HG03159 (cell line): ENCODE results near the gene CPN1.
"Not testable (repeated sequence)": the region's sequence is repeated elsewhere in the genome, so short reads cannot be mapped to it uniquely, and the experiment has no call there.

ENCODE experiments used
- ATAC-seq: cut with Tn5 transposase; IDR thresholded peaks from one replicate; pipeline ENCODE4 v1.9.1; 2021; ENCODE audit warnings: mild to moderate bottlenecking, moderate library complexity; ENCODE audit not compliant: unreplicated experiment

The CPN1 gene

DNA sequence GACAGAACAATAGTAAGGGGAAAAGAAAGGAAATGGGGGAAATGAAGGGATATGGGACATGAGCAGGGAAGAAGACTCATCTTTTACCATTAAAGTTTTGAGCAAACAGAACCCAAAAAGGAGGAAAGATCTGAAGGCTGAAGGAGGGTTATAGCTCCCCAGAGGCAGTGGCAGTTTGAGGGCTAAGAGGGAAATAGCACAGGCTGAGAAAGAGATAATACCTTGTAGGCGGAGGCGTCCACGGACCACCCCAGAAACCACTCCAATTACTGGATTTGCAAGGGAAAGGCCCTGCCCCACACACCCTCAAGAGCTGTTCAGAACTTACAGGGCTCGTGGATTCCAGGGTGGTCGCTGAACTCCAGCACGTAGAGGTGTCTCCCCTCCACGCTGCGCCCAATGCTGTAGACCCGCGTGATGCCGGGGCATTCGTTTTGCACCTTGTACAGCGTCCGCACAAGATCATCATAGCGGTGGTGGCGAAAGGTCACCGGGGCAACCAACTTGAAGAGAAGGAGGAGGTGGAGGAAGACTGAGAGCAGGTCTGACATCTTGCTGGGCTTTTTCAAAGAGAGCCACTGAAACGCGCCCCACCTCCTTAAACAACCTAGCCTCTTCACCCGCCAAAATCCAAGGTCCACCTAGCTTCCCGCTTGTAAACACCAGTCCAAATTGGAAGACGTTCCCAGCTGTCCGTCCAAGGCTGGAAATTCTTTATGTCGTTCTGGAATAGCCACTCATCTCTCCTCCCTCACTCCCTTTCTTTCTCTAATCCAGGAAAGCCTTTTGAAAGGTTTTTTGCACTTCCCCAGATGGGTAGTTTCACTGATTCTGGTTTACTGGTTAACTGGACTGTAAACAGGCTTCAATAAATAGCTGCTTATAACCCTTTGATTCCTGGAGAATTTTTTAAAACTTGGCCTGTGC lies at the start of gene CPN1:
Gene CPN1, minus strand, starts transcription at position 795 of the 927 bp plus-strand sequence. Its CDS starts 244 bp downstream, at position 551.
- ATAC-seq = no peak

DNA sequence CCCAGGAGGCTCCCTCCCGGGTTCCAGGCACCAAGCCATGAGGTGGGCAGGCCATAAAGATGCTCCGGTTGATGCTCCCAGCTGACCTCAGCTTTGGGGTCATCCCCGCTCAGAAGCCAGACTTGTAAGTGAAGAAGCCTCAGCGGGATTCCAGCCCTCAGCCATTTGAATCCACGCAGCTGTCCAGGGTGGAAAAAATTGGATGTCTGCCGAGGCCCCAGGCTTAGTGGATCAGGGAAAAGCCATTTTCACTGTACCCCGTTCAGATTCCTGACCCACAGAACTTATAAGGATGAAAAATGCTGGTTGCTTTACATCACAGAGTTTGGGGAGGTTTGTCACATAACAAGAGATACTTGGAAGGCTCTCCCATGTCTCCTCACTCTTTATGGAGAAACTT lies 49.2 kb upstream of the CPN1 start:
- no peak for ATAC-seq

DNA sequence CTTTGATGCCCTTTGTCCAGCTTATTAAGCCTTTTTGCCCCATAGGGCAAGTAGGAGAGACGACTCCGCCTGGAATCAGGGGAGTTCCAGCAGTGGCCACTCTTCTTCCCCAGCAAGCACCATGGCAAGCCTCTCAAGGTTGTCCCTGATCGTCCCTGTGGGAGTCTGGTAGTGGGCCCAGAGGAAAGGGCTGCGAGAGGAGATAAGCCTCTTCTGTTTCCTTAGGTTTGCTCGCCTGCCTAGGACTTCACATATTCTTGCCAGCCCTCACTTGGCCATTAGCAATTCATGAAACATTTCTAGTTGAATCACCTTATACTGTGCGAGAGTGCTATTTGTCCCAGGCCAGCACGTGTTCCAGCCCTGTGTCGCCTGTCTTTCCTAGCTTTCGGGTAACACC lies 47.8 kb upstream of the CPN1 start:
- ATAC-seq = no peak

DNA sequence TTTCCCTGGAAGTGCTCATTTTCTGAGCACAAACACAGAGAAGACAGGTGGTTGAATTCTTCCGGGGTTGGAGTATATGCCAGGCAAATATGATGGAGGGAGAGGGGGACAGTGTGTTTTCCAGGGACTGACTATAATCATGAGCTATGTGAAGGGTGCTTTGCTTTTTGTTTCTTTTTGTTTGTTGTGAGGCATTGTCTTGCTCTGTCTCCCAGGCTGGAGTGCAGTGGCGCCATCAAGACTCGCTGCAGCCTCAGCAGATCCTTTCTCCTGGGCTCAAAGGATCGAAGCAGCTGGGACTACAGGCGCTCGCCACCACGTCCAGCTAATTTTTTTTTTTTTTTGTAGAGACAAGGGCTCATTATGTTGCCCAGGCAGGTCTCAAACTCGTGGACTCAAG lies 47.3 kb upstream of the CPN1 start:
- ATAC-seq = no peak

DNA sequence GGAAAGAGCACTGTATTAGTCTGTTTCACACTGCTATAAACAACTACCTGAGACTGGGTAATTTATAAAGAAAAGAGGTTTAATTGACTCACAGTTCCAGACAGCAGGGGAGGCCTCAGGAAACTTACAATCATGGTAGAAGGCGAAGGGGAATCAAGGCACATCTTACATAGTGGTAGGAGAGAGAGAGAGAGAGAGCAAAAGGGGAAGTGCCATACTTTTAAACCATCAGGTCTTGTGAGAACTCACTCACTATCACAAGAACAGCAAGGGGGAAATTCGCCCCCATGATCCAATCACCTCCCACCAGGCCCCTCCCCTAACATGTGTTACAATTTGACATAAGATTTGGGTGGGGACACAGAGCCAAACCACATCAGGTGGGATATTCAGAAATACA lies 43.7 kb upstream of the CPN1 start:
- not testable (repeated sequence) for ATAC-seq

DNA sequence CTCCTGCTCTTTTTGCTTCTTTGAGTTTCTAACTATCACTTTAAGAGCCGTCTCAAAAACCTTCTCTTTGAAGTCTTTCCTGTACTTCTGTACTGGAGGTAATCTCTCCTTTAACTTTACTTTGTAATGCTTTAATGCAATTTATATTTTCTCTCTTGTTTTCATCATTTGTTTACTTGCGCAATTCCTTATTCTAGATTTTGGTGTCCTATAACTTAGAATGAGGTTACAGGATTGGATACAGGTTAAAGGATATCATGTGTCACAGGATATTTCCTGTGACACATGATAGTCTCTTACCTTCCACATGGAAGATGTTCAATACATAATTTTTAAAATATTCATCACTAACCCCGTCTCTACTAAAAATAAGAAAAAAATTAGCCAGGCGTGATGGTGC lies 42.4 kb upstream of the CPN1 start:
- ATAC-seq = no peak

DNA sequence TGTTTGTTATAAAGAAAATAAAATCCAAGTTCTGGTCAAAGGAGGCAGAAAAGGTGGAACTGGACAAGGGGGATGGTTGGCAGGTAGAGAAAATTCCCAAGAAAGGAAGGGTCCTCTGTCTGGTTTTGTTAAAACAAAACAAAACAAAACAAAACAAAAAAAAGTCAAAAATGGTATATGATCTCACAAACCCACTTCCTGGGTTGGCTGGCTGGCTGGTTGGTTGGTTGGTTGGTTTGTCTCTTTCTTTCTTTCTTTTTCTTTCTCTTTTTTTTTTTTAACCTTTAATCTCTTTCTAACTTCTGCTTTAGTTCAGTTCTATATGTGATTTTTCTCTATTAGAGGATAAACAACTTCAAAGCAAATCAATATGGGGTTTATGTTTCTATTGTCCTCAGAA lies 41.1 kb upstream of the CPN1 start:
- no peak for ATAC-seq

DNA sequence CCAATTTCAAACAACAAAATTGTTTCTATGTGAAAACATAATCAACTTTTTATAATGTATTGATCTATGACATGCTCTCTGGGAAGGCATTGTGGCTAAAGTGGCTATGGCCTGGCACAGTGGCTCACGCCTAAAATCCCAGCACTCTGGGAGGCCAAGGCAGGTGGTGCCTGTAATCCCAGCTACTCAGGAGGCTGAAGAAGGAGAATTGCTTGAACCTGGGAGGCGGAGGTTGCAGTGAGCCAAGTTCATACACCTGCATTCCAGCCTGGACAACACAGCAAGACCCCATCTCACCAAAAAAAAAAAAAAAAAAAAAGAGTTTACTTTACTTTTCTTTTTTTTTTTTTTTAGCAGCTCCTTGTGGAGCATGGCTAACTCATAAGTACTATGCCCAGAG lies 38.9 kb upstream of the CPN1 start:
- no peak for ATAC-seq

DNA sequence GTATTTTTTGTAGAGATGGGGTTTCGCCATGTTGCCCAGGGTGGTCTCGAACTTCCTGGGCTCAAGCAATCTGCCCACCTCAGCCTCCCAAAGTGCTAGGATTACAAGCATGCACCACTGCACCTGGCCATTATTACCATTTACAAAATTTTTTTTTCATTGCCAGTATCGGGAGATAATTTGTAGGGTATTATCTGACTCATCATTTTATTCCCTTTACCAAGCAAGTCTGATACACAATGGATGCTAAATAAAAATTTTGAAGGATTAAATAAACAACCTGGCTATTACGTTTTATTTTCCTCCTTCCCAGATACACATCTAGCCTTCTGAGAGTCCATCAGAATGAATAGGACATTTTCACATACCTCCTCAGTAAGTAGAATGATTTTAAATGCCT lies 38.1 kb upstream of the CPN1 start:
- no peak for ATAC-seq

DNA sequence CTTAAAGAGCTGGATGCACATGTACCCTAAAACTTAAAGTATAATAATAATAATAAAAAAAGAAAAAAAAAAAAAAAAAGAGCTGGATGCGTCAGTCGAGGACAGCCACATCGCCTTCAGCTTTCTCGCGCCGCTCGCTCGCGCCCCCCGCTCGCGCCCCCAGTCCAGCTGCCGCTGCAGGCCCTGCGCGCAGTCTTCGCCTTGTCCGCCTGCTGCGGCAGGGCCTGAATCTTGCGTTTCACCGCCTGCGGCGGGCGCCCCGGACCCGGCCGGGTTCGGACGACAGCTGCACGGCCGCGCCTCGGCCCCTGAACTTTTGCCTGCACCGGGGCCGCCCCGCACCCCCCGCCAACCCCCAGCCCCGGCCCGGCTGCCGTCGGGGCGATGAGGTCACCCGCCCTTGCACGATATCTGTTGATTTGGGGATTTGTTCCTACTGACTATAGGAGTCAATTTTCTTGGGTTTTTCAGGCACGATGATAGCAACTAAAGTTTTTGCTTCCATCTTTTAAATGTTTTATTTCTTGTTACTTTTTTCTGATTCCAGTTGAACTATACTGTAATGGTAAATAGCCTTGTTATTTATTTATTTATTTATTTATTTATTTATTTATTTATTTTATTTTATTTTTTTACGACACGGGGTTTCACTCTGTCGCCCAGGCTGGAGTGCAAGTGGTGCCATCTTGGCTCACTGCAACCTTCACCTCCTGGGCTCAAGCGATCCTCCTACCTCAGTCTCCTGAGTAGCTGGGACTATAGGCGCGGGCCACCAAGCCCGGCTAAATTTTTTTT lies 33.5 kb upstream of the CPN1 start:
- ATAC-seq = no peak

DNA sequence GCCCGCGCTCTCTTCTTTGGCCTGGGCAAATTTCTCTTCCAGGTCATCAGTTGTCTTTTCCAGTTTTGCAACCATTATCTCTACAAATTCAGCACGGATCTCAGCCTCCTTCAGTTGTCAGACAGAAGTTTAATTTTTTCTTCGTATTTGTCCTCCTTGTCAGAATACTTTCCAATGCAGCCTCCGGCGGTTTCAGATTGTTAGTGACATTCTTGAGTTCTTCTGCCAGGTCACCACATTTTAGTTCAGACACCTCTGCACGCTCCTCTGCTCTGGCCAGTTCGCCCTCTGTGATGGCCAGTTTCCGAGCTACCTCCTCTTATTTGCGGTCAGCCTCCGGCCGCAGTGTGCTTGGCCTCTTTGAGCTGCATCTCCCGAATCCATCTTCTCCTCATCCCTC lies 32.8 kb upstream of the CPN1 start:
- ATAC-seq = no peak

DNA sequence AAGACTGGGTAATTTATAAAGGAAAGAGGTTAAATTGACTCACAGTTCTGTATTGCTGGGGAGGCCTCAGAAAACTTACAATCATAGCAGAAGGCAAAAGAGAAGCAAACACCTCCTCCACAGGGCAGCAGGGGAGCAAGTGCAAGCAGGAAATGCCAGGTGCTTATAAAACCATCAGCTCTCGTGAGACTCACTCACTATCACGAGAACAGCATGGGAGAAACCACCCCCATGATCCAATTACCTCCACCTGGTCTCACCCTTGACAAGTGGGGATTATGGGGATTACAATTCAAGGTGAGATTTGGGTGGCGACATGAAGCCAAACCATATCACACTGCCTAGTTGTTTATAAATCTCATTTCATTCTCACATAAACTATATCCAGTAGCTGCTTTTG lies 28.0 kb upstream of the CPN1 start:
- no peak for ATAC-seq

DNA sequence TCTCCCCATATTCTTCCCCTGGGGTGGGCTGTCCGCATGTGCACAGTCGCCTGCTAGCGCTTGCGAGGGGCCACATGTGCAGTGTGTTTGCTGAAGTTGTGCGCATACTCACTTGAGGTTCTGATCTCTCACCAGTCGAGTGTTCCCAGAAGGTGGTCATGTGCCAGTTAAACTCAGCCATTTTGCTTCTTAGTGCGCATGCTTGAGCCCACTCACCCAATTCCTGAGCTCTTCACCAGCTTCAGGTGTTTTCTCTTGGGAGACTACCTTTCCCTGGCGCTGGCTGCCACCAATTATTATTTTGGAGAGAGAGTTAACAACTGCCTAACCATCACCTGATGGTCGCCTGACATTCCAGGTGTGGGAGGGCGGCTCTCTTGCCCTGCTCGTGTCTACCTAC lies 25.2 kb upstream of the CPN1 start:
- ATAC-seq = no peak

DNA sequence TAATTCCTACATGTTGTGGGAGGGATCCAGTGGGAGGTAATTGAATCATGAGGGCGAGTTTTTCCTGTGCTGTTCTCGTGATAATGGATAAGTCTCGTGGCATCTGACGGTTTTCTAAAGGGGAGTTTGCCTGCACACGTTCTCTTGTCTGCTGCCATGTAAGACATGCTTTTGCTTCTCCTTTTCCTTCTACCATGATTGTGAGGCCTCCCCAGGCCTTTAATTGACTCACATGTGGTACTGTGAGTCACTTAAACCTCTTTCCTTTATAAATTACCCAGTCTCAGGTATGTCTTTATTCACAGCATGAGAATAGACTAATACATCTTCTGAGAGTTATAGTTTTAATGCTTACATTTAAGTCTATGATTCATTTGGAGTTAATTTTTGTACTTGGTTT lies 22.6 kb upstream of the CPN1 start:
- no peak for ATAC-seq

DNA sequence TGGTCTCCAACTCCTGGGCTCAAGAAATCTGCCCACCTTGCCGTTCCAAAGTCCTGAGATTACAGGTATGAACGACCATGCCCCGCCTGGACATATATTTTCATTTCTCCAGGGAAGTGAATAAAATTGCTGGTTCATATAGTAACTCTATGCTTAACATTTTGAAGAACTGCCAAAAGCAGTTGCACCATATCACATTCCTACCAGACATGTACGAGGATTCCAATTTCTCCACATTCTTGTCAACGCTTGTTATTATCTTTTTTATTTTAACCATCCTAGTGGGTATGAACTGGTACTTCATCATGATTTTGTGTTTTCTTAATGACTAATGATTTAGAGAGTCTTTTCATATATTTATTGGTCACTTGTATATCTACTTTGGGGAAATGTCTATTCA lies 21.9 kb upstream of the CPN1 start:
- no peak for ATAC-seq

DNA sequence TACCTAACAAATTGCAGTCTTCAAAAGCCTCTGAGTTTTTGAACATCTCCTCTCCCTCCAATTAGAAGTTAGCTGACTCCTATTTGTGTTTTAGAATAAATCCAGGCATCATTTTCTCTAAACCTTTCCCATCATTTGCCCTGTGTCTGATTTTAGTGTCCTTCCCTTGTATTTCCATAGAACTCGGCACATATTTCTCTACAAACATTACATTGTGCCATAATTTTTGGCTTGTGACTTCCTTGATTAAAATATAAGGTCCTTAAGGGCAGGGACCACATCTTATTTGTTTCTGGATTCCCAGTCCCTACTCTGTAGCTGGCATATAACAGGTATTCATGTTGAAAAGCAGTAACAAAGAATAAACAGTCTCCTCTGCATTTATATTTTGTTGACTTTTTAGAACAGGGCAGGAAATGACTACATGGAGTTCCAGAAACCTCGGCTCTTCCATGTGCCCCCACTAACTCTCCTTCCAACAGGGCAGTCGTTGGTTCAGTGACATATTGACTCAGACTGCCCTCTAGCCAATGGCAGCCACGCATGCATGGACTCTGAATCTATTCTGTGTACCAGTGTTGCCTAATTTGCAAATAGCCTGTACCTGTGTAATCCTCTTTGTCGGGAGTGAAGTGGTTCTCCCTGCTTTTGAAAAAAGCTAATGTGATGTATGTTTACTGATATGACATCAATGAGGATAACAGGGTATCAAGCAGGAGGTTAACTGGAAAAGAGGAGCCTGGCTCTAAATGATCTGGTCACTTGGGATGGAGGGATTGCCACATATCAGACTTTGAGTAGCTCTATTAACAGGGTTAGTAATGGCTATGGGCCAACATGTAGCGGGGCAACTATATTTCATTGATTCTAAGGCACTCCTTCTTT lies 19.8 kb upstream of the CPN1 start:
- no peak for ATAC-seq

DNA sequence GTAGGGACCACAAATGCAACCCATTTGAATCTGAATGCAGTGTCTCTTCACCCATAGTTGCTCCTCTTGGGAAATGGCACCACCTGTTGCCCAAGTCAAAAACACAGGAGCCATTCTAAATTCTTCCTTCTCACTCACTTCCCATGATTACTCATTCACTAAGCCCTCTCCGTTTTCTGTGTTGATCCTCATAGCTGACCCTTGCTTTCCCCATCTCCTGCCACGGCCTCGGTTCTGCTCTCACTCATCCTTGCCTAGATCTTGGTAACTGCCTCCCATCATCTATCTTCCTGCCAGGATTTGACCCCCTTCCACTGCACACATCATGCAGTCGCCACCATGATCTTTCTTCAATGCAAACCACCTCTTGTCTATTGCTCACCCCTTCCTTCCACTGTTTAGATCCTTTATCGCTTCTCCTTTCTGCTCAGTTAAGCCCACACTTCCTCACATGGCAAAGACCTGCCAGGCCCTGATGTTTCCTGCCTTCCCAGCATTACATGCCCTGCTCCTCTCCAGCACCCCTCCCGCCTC lies 19.0 kb upstream of the CPN1 start:
- no peak for ATAC-seq

DNA sequence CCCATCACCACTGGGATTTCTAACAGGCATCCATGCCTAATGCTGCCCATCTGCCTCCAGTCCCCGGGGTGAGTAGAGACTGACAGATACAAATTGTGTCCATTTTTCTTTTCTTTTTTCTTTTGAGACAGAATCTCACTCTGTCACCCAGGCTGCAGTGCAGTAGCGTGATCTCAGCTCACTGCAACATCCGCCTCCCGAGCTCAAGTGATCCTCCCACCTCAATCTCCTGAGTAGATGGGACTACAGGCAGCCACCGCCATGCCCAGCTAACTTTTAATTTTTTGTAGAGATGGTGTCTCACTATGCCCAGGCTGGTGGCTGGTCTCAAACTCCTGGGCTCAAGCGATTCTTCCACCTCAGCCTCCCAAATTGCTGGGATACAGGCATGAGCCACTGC lies 7.6 kb upstream of the CPN1 start:
- ATAC-seq = no peak

DNA sequence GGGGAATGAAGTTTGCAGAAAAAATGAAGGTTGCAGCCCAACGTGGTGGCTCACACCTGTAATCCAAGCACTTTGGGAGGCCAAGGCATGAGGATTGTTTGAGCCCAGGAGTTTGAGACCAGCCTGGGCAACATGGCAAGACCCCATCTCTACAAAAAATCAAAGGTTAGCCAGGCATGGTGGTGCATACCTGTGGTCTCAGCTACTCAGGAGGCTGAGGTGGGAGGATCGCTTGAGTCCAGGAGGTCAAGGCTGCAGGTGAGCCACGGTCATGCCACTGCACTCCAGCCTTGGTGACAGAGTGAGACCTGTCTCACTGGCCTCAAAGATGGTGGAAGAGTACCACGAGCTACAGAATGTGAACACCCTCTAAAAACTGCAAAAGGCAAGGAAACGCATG lies 5.0 kb upstream of the CPN1 start:
- ATAC-seq = not testable (repeated sequence)

DNA sequence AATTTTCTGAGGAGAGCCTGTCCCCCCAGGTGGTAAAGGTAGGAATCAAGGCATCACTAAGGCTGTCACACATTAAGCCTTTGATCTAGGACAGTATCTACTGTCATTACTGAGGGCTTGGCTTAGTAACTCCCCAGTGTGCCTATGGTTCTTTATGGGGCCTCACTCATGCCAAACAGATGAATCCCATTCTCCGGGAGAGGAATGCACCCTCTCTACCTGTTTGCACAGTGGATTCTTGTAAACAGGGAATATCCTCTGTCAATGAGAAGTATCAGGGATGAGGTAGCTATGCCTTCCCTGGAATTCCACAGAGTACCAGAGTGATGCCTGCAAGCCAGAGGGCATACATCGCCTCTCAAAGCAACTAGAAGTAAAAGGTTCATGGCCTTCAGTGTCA lies 3.9 kb upstream of the CPN1 start:
- ATAC-seq = no peak

DNA sequence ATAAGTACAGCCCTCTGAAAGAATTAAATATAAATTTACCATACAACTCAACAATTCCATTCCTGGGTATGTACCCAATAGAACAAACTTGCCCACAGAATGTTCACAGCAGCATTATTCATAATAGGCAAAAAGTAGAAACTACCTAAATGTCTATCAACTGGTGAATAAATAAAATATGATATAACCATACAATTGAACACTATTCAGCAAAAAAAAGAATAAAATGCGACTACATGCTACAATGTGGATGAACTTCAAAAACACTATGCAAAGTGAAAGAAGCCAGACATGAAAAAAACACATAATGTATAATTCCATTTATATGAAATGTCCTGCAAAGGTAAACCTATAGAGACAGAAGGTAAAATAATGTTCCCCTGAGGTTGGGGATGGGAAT lies 2.0 kb upstream of the CPN1 start:
- no peak for ATAC-seq
